SK-N-SH treated with all-trans-retinoic acid at 6 μM for 48 hours (cell line): ENCODE data around the gene MYH14.

ENCODE experiments used
- ATAC-seq: fragments of 200-7000 bp; cut with Tn5 transposase; 3 replicates; pipeline ENCODE4 v1.9.1; 2020; ENCODE audit warnings: mild to moderate bottlenecking, moderate library complexity
- ARNTL ChIP-seq: fragments of 450-650 bp; formaldehyde crosslinking; IDR thresholded peaks from 2 replicates; pipeline ENCODE4 v1.5.0; 2020; ENCODE audit warnings: low read depth, mild to moderate bottlenecking, moderate library complexity, borderline replicate concordance
- BACH2 ChIP-seq: fragments of 250-450 bp; sonication (Bioruptor Pico); IDR thresholded peaks from 2 replicates; pipeline ENCODE4 v1.9.0; 2021; ENCODE audit warnings: mild to moderate bottlenecking, borderline replicate concordance
- CREB5 ChIP-seq: fragments of 250-450 bp; sonication (Bioruptor Pico); IDR thresholded peaks from 2 replicates; pipeline ENCODE4 v1.5.1; 2020; ENCODE audit warnings: low read depth, mild to moderate bottlenecking, moderate library complexity
- CSDC2 ChIP-seq: fragments of 250-450 bp; sonication (Bioruptor Pico); IDR thresholded peaks from 2 replicates; pipeline ENCODE4 v1.5.0; 2020; ENCODE audit warnings: mild to moderate bottlenecking, moderate library complexity
- CSRNP3 ChIP-seq: fragments of 250-450 bp; sonication (Bioruptor Pico); IDR thresholded peaks from 2 replicates; pipeline ENCODE4 v1.5.1; 2021; ENCODE audit warnings: mild to moderate bottlenecking, moderate library complexity
- ESRRG ChIP-seq: fragments of 250-450 bp; sonication (Bioruptor Pico); IDR thresholded peaks from 2 replicates; pipeline ENCODE4 v1.6.1; 2021; ENCODE audit warnings: mild to moderate bottlenecking
- GLIS3 ChIP-seq: fragments of 250-450 bp; sonication (Bioruptor Pico); IDR thresholded peaks from 2 replicates; pipeline ENCODE4 v1.5.0; 2020; ENCODE audit warnings: mild to moderate bottlenecking, moderate library complexity
- ISL1 ChIP-seq: fragments of 250-450 bp; sonication (Bioruptor Pico); IDR thresholded peaks from 2 replicates; pipeline ENCODE4 v2.1.2; 2022; ENCODE audit warnings: mild to moderate bottlenecking, moderate library complexity
- OSR1 ChIP-seq: fragments of 250-450 bp; sonication (Bioruptor Pico); IDR thresholded peaks from 2 replicates; pipeline ENCODE4 v1.8.0; 2022; ENCODE audit warnings: moderate library complexity, mild to moderate bottlenecking, inconsistent platforms
- PATZ1 ChIP-seq: fragments of 250-450 bp; sonication (Bioruptor Pico); IDR thresholded peaks from 2 replicates; pipeline ENCODE4 v1.8.0; 2020; ENCODE audit warnings: mild to moderate bottlenecking, moderate library complexity, borderline replicate concordance
- POU6F1 ChIP-seq: fragments of 250-450 bp; sonication (Bioruptor Pico); IDR thresholded peaks from 2 replicates; pipeline ENCODE4 v1.8.0; 2021; ENCODE audit warnings: low read depth, mild to moderate bottlenecking, moderate library complexity, borderline replicate concordance
- PPARA ChIP-seq: fragments of 250-450 bp; sonication (Bioruptor Pico); IDR thresholded peaks from 2 replicates; pipeline ENCODE4 v1.5.0; 2020; ENCODE audit warnings: mild to moderate bottlenecking, borderline replicate concordance
- RARB ChIP-seq: fragments of 250-450 bp; sonication (Bioruptor Pico); IDR thresholded peaks from 2 replicates; pipeline ENCODE4 v1.8.0; 2021; ENCODE audit warnings: mild to moderate bottlenecking, moderate library complexity
- SNAI2 ChIP-seq: fragments of 250-450 bp; sonication (Bioruptor Pico); IDR thresholded peaks from 2 replicates; pipeline ENCODE4 v1.5.0; 2020; ENCODE audit warnings: mild to moderate bottlenecking, moderate library complexity
- TCF4 ChIP-seq: fragments of 250-450 bp; sonication (Bioruptor Pico); IDR thresholded peaks from 2 replicates; pipeline ENCODE4 v1.8.0; 2021; ENCODE audit warnings: mild to moderate bottlenecking, moderate library complexity, borderline replicate concordance
- TOX ChIP-seq: fragments of 250-450 bp; sonication (Bioruptor Pico); IDR thresholded peaks from 2 replicates; pipeline ENCODE4 v1.8.0; 2021; ENCODE audit warnings: mild to moderate bottlenecking, moderate library complexity, borderline replicate concordance
- TSHZ2 ChIP-seq: fragments of 250-450 bp; sonication (Bioruptor Pico); IDR thresholded peaks from 2 replicates; pipeline ENCODE4 v1.5.0; 2020; ENCODE audit warnings: mild to moderate bottlenecking, moderate library complexity
- ZC3H10 ChIP-seq: fragments of 250-450 bp; sonication (Bioruptor Pico); IDR thresholded peaks from 2 replicates; pipeline ENCODE4 v1.5.1; 2021; ENCODE audit warnings: mild to moderate bottlenecking, moderate library complexity
- ZFP3 ChIP-seq: fragments of 250-450 bp; sonication (Bioruptor Pico); IDR thresholded peaks from 2 replicates; pipeline ENCODE4 v1.5.0; 2020; ENCODE audit warnings: mild to moderate bottlenecking, moderate library complexity
- ZFP30 ChIP-seq: fragments of 450-650 bp; formaldehyde crosslinking; IDR thresholded peaks from 2 replicates; pipeline ENCODE4 v1.5.0; 2022; ENCODE audit warnings: mild to moderate bottlenecking, moderate library complexity
- ZNF565 ChIP-seq: fragments of 450-650 bp; formaldehyde crosslinking; conservative IDR thresholded peaks from 2 replicates; pipeline ENCODE4 v1.5.0; 2020; ENCODE audit warnings: low read depth, mild to moderate bottlenecking, moderate library complexity
- ZNF8 ChIP-seq: fragments of 450-650 bp; formaldehyde crosslinking; IDR thresholded peaks from 2 replicates; pipeline ENCODE4 v1.5.0; 2020; ENCODE audit warnings: mild to moderate bottlenecking, moderate library complexity

Gene MYH14

GRCh38 chr19:50313812-50314536 lies 110.6 kb downstream of the MYH14 start (continued):
- TF ChIP-seq TOX (CRISPR knock-in tag): no peak
- no peak for TF ChIP-seq SNAI2 (CRISPR knock-in tag)
- TF ChIP-seq CSRNP3 (CRISPR knock-in tag): no peak
- no peak for TF ChIP-seq ZNF565 (CRISPR knock-in tag)
- TF ChIP-seq TCF4 (CRISPR knock-in tag): no peak
- no peak for TF ChIP-seq RARB (CRISPR knock-in tag)
- no peak for TF ChIP-seq ZFP30 (CRISPR knock-in tag)
- TF ChIP-seq OSR1 (CRISPR knock-in tag): no peak
- no peak for TF ChIP-seq ZFP3
- no peak for TF ChIP-seq BACH2 (CRISPR knock-in tag)

- no peak for ATAC-seq
Observed at GRCh38 chr19:50314724-50315708, 111.6 kb downstream of the MYH14 start.

More at GRCh38 chr19:50314724-50315708, 111.6 kb downstream of the MYH14 start:
- TF ChIP-seq CSDC2 (no peak), OSR1 (CRISPR knock-in tag) (no peak), ZNF565 (CRISPR knock-in tag) (no peak), ZC3H10 (no peak), PPARA (CRISPR knock-in tag) (no peak), TCF4 (CRISPR knock-in tag) (no peak), ESRRG (no peak), BACH2 (CRISPR knock-in tag) (no peak), ISL1 (no peak), ZFP30 (CRISPR knock-in tag) (no peak), SNAI2 (CRISPR knock-in tag) (no peak), TOX (CRISPR knock-in tag) (no peak), PATZ1 (no peak), ARNTL (CRISPR knock-in tag) (no peak), TSHZ2 (CRISPR knock-in tag) (no peak), ZFP3 (no peak), POU6F1 (no peak), GLIS3 (CRISPR knock-in tag) (no peak), CREB5 (CRISPR knock-in tag) (no peak), ZNF8 (CRISPR knock-in tag) (no peak)
